Measurements from ENCODE around the gene KCNJ6. TPM values are rescaled to one million over a fixed set of nuclear protein-coding genes. Genes with fewer than 3 reads are reported as not detected.

Gene KCNJ6
- total RNA-seq, 1 experiment from 2014 or later, result 1.2 TPM

- Histone ChIP-seq H3K4ac (ENCODE audit: low read depth, low read length) (no peak overlapping the region), H4K91ac (ENCODE audit: insufficient read length, low read depth, low read length) (no peak overlapping the region), H3K56ac (ENCODE audit: insufficient read length, low read depth, low read length) (no peak overlapping the region), H3K79me2 (ENCODE audit: insufficient read depth, low read length) (no peaks in the 10 kb centered on the region), H2AK5ac (ENCODE audit: insufficient read length, low read length) (no peak overlapping the region), H3K23ac (ENCODE audit: insufficient read length, low read depth, low read length) (no peak overlapping the region), H3K14ac (ENCODE audit: insufficient read depth, low read length) (no peak overlapping the region), H4K5ac (ENCODE audit: insufficient read length, low read depth, low read length) (no peak overlapping the region), H4K8ac (replicated peaks; ENCODE audit: insufficient read length, low read depth, low read length) (no peak overlapping the region), H2BK15ac (ENCODE audit: low read depth, low read length) (no peak overlapping the region), H4K20me1 (ENCODE audit: control insufficient read depth, insufficient read depth, insufficient read length) (peaks cover 2% of the 10 kb centered on the region), H3K27me3 (ENCODE audit: insufficient read depth, low read length) (no peaks in the 10 kb centered on the region), H3K18ac (ENCODE audit: insufficient read length, low read depth, low read length) (no peak overlapping the region), H2BK20ac (ENCODE audit: low read depth, low read length, poor library complexity, severe bottlenecking) (no peak overlapping the region), H3K27ac (ENCODE audit: insufficient read length, low read depth, low read length) (no peak overlapping the region), H2BK5ac (ENCODE audit: insufficient read length, low read length) (no peak overlapping the region), H3K9ac (ENCODE audit: extremely low read depth, insufficient read length, low read length) (no peak overlapping the region), H3K9me3 (ENCODE audit: control insufficient read depth, low read depth, low read length) (no peaks in the 10 kb centered on the region), H2BK12ac (ENCODE audit: insufficient read length, low read depth, low read length) (no peak overlapping the region), H3K23me2 (ENCODE audit: insufficient read length, low read depth, low read length, poor library complexity, severe bottlenecking) (peaks cover 3% of the 10 kb centered on the region), H2AFZ (ENCODE audit: low read length) (no peak overlapping the region), H3K4me2 (ENCODE audit: insufficient read depth, insufficient read length, low read length) (no peak overlapping the region), H3K79me1 (ENCODE audit: insufficient read depth, low read depth, low read length, poor library complexity, severe bottlenecking) (no peaks in the 10 kb centered on the region), H3T11ph (ENCODE audit: low read length) (no peak overlapping the region), H3K4me1 (ENCODE audit: insufficient read depth, low read length) (peaks cover 4% of the 10 kb centered on the region; the same call in 1 of the 2 replicates), H2BK120ac (ENCODE audit: low read depth, low read length, poor library complexity, severe bottlenecking) (no peak overlapping the region)
- Mint-ChIP-seq H3K4me3 (no peak overlapping the region), H3K27me3 (ENCODE audit: low read depth) (peaks cover 5% of the 10 kb centered on the region), H3K27ac (no peak overlapping the region), H3K36me3 (ENCODE audit: insufficient read depth in 1 of 3, low read depth in 3 of 3) (no peaks in the 10 kb centered on the region; a peak in 1 of 7 replicates), H3K4me1 (peaks cover 14 to 20% of the 10 kb centered on the region in 2 experiments), H3K9me3 (no peaks in the 10 kb centered on the region)
- no peak for TF ChIP-seq CTCF (conservative IDR thresholded peaks at IDR 0.05)
- no peak for DNase-seq
- no CpG with 5 or more reads among the region's 5 CpGs for WGBS (ENCODE audit: extremely low coverage, insufficient read length, low lambda C conversion rate)
Observed at GRCh38 chr21:37568916-37569315, 347.3 kb downstream of the KCNJ6 start.

All from H9 (cell line).